ENCODE results near the gene SLC35G1. TPM values are rescaled to one million over a fixed set of nuclear protein-coding genes. Genes with fewer than 3 reads are reported as not detected.

Gene SLC35G1
- total and polyA plus RNA-seq, 2 experiments from 2014 or later, result 5.3 to 6.2 TPM

DNA sequence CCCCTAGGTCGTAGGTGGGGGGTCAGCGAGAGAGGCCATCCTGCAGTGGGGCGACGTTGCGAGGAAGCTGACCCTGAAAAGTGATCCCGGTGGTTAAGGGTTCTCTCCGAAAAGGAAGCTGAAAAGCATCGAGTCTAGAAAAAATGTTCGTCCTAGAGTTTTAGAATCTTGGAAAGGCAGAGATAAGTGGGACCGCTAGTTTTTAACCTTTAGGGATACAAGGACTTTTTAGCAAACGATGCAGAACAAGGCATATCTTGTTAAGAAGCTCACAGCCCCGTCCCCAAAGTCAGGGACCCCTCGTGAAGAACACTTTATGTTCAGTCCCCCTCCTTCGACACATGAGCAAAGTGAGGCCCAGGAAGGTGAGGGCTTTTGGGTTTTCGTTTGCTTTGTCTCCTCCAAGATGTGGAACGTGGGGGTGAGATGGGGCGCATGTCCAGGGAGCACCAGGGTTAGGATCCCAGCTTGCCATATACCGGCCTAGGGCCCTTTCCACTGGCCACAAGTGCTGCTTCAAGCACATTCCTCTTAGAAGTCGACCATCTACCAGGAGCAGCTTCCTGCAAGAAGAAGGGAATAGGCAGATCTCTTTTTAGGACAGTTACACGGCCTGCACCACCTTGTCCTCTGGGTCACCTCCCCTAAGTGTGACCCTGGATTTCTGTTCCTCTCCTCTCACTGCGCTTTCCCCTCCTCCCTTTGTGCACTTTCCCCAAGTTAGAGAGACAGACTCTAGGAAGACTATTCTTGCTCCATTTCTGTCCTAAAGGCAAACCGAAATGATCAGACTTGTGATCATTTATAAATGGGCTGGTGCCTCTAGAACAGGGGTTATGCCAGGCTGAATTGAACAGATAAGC, 969 bp downstream of the SLC35G1 start:
- Histone ChIP-seq H3K9me2 (ENCODE audit: insufficient read depth) (no peaks in the 10 kb centered on the region), H3K79me2 (ENCODE audit: insufficient read depth) (peaks cover 9% of the 10 kb centered on the region; the same call in 1 of the 2 replicates), H3K4me2 (ENCODE audit: unreplicated experiment) (peak overlapping the region; percentile 97), H3F3A (ENCODE audit: insufficient read depth) (no peaks in the 10 kb centered on the region), H3K36me3 (ENCODE audit: low read depth) (no peaks in the 10 kb centered on the region), H3K4me1 (ENCODE audit: insufficient read depth) (peaks cover 7% of the 10 kb centered on the region; the same call in 1 of the 2 replicates), H3K27ac (no peak overlapping the region), H3K27me3 (replicated peaks; ENCODE audit: insufficient read depth) (no peaks in the 10 kb centered on the region), H4K20me1 (ENCODE audit: insufficient read depth) (no peaks in the 10 kb centered on the region), H2AFZ (peak overlapping the region; percentile 99), H3K9ac (peak overlapping the region; percentile 77), H3K4me3 (peak overlapping the region; percentile 81), H3K9me3 (ENCODE audit: low read depth) (no peaks in the 10 kb centered on the region)
- in situ Hi-C loops (cut with MboI), result no loop called here
- TF ChIP-seq EZH2 (IDR thresholded peaks at IDR 0.05; ENCODE audit: insufficient read depth, poor library complexity, severe bottlenecking) (no peak), EZH2phosphoT487 (IDR thresholded peaks at IDR 0.05; ENCODE audit: insufficient read depth, low read depth) (no peak)
- 20 to 22% methylated on average over 22 of the region's 22 CpGs for WGBS, 2 experiments (ENCODE audit: low coverage in 1 of 2, low lambda C conversion rate in 2 of 2, missing lambda C conversion rate in 2 of 2)
- peak; percentile 31 for DNase-seq

DNA sequence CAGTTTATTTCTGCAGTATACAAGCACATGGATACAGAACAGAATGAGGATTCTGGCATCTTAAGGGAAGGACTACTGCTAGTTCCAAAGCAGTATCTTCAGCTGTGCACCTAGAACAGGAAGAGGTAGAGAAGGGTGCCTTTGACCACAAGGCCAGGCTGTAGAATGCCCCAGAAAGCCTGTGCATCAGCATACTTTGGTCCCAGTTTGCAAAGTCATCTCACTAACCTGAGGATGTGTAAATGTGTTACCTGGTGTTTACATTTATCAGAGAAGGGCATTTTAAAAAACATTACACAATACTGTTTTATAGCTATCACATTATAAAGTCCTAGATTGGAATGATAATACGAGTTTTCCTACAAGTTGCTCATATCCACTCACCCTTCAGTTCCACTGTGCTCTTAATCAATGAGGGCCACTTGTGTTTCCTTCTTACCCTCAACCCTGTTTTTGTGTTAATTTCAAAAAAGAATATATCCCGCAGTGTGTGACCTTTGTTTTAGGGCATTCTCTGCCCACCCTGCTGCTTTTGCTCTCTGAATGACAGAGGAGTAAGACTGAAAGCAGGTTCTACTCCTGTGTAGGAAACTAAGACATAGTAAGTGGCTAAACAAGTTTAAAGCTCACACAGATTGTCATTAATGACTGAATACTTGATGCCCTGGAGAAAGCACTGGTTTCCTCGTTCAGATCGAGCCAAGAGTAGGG, 3.4 kb downstream of the SLC35G1 start:
- WGBS, 2 experiments (ENCODE audit: low coverage in 1 of 2, low lambda C conversion rate in 2 of 2, missing lambda C conversion rate in 2 of 2), result 89 to 92% methylated on average over 4 of the region's 4 CpGs
- Histone ChIP-seq H3K79me2 (ENCODE audit: insufficient read depth) (peaks cover 9% of the 10 kb centered on the region; the same call in 1 of the 2 replicates), H4K20me1 (ENCODE audit: insufficient read depth) (no peaks in the 10 kb centered on the region), H3K4me1 (ENCODE audit: insufficient read depth) (peaks cover 7% of the 10 kb centered on the region; the same call in 1 of the 2 replicates), H3K9me3 (ENCODE audit: low read depth) (no peaks in the 10 kb centered on the region), H3K9ac (no peak overlapping the region), H3K27me3 (replicated peaks; ENCODE audit: insufficient read depth) (no peaks in the 10 kb centered on the region), H3K9me2 (ENCODE audit: insufficient read depth) (no peaks in the 10 kb centered on the region), H3K36me3 (ENCODE audit: low read depth) (no peaks in the 10 kb centered on the region), H3K27ac (no peak overlapping the region), H2AFZ (no peak overlapping the region), H3F3A (ENCODE audit: insufficient read depth) (no peaks in the 10 kb centered on the region), H3K4me3 (no peak overlapping the region), H3K4me2 (ENCODE audit: unreplicated experiment) (no peak overlapping the region)
- TF ChIP-seq EZH2 (IDR thresholded peaks at IDR 0.05; ENCODE audit: insufficient read depth, poor library complexity, severe bottlenecking) (no peak), EZH2phosphoT487 (IDR thresholded peaks at IDR 0.05; ENCODE audit: insufficient read depth, low read depth) (no peak)
- no peak for DNase-seq
- in situ Hi-C loops (cut with MboI), result no loop called here

DNA sequence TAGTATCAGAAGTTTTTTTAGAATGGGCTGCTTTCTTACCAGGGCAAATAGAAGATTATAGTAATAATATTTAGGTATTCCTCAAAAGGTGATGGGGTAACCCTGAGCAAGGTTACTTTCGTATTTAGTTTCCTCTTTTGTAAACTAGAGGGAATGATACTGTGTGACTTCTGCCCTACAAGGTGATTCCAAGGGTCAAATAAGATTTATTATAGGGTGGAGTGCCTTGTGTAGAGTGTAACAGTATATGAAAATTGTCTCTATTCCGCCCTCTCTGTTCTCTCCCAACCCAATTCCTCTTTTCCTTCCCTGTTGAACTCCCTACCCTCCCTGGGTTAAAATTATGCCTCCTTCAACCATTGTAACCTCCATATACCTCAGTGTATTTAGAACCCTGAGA, 5.3 kb downstream of the SLC35G1 start:
- Histone ChIP-seq H2AFZ (no peak overlapping the region), H4K20me1 (ENCODE audit: insufficient read depth) (no peaks in the 10 kb centered on the region), H3K9ac (no peak overlapping the region), H3K9me2 (ENCODE audit: insufficient read depth) (no peaks in the 10 kb centered on the region), H3K4me1 (ENCODE audit: insufficient read depth) (peaks cover 10% of the 10 kb centered on the region; the same call in 1 of the 2 replicates), H3K79me2 (ENCODE audit: insufficient read depth) (peaks cover 9% of the 10 kb centered on the region; the same call in 1 of the 2 replicates), H3F3A (ENCODE audit: insufficient read depth) (no peaks in the 10 kb centered on the region), H3K36me3 (ENCODE audit: low read depth) (no peaks in the 10 kb centered on the region), H3K9me3 (ENCODE audit: low read depth) (no peaks in the 10 kb centered on the region), H3K27ac (no peak overlapping the region), H3K27me3 (replicated peaks; ENCODE audit: insufficient read depth) (no peaks in the 10 kb centered on the region), H3K4me3 (no peak overlapping the region), H3K4me2 (ENCODE audit: unreplicated experiment) (no peak overlapping the region)
- WGBS, 2 experiments (ENCODE audit: low coverage in 1 of 2, low lambda C conversion rate in 2 of 2, missing lambda C conversion rate in 2 of 2), result 99 to 100% methylated on average over 2 of the region's 2 CpGs
- TF ChIP-seq EZH2phosphoT487 (IDR thresholded peaks at IDR 0.05; ENCODE audit: insufficient read depth, low read depth) (no peak), EZH2 (IDR thresholded peaks at IDR 0.05; ENCODE audit: insufficient read depth, poor library complexity, severe bottlenecking) (no peak)
- DNase-seq, result no peak
- in situ Hi-C loops (cut with MboI), result no loop called here

DNA sequence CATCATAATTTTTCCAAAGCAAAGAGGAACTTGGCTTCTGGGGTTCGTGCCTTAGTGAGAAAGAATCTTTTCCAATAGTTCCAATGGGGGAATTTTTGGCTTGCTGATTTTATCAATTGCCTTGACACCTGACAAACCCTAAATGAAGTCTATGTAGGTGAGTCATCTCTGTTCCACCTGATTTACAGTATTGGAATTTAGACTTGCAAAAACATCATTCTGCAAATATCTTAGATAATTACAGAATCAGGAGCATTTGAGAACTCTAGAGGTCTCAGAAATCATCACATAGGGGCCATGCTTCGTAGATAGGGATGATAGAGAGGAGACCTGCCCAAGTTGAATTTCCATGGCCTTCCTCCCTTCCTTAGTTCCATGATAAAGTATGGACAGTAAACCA, 9.3 kb downstream of the SLC35G1 start:
- H3F3A ChIP-seq (ENCODE audit: insufficient read depth), result no peaks in the 10 kb centered on the region
- no peaks in the 10 kb centered on the region for H4K20me1 ChIP-seq (ENCODE audit: insufficient read depth)
- H3K4me2 ChIP-seq (ENCODE audit: unreplicated experiment), result no peak overlapping the region
- H3K27ac ChIP-seq, result no peak overlapping the region
- no peak for TF ChIP-seq EZH2 (IDR thresholded peaks at IDR 0.05; ENCODE audit: insufficient read depth, poor library complexity, severe bottlenecking)
- no peak for TF ChIP-seq EZH2phosphoT487 (IDR thresholded peaks at IDR 0.05; ENCODE audit: insufficient read depth, low read depth)
- no peak for DNase-seq
- H3K9ac ChIP-seq, result no peak overlapping the region
- H3K4me1 ChIP-seq (ENCODE audit: insufficient read depth), result 0 out of 2 replicates have a peak, but pooled peaks cover 3% of the 10 kb centered on the region
- 98% methylated on average over 2 of the region's 2 CpGs for WGBS, 2 experiments (ENCODE audit: low coverage in 1 of 2, low lambda C conversion rate in 2 of 2, missing lambda C conversion rate in 2 of 2)
- no peaks in the 10 kb centered on the region for H3K36me3 ChIP-seq (ENCODE audit: low read depth)
- H3K4me3 ChIP-seq, result no peak overlapping the region
- in situ Hi-C loops (cut with MboI), result no loop called here
- no peaks in the 10 kb centered on the region for H3K9me3 ChIP-seq (ENCODE audit: low read depth)
- H3K27me3 ChIP-seq (replicated peaks; ENCODE audit: insufficient read depth), result no peaks in the 10 kb centered on the region
- H3K9me2 ChIP-seq (ENCODE audit: insufficient read depth), result no peaks in the 10 kb centered on the region
- H2AFZ ChIP-seq, result no peak overlapping the region
- H3K79me2 ChIP-seq (ENCODE audit: insufficient read depth), result no peaks in the 10 kb centered on the region
